Muscle layer of duodenum (tissue), 2 donors: ENCODE results near the gene SIDT2.

ENCODE experiments used
- H3K27ac ChIP-seq: one replicate; pipeline ENCODE4 v1.7.0; 2013; ENCODE audit warnings: mild to moderate bottlenecking, low read length
- H3K27me3 ChIP-seq: one replicate; pipeline ENCODE4 v1.7.0; 2013; ENCODE audit warnings: low read depth, mild to moderate bottlenecking, control low read depth, low read length
- H3K36me3 ChIP-seq, 2 donors: one replicate each; pipeline ENCODE4 v1.7.0; 2013; ENCODE audit warnings: low read length in 2 of 2, control low read depth in 1 of 2, mild to moderate bottlenecking in 1 of 2; ENCODE audit not compliant: insufficient read depth in 2 of 2, control insufficient read depth in 1 of 2
- H3K4me1 ChIP-seq, 2 donors: one replicate each; pipeline ENCODE4 v1.7.0; 2013; ENCODE audit warnings: low read length in 2 of 2, mild to moderate bottlenecking in 2 of 2, control low read depth in 1 of 2, moderate library complexity in 1 of 2; ENCODE audit not compliant: insufficient read depth in 2 of 2, control insufficient read depth in 1 of 2
- H3K4me3 ChIP-seq, 2 donors: one replicate each; pipeline ENCODE4 v1.7.0; 2013; ENCODE audit warnings: low read length in 2 of 2, low read depth in 1 of 2, mild to moderate bottlenecking in 1 of 2
- H3K9me3 ChIP-seq, 2 donors: one replicate each; pipeline ENCODE4 v1.7.0; 2013; ENCODE audit warnings: low read length in 2 of 2, control low read depth in 1 of 2, mild to moderate bottlenecking in 1 of 2; ENCODE audit not compliant: control insufficient read depth in 1 of 2
- donor health status: healthy.

SIDT2 gene

DNA sequence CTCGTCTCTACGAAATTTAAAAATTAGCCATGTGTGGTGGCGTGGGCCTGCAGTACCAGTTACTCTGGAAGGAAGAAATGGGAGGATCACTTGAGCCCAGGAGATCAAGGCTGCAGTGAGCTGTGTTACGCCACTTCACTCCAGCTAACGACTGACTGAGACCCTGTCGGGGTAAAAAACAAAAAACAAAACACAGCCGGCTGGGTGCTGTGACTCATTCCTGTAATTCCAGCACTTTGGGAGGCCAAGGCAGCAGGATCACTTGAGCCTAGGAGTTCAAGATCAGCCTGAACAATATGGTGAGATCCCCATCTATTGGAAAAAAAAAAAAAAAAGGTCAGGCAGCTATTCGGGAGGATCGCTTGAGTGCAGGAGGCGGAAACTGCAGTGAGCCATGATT, 32.0 kb upstream of the SIDT2 start:
- Histone ChIP-seq H3K4me1 (peaks cover 6 to 26% of the 10 kb centered on the region in 2 donors), H3K4me3 (no peak overlapping the region), H3K9me3 (no peaks in the 10 kb centered on the region), H3K36me3 (peaks cover 0 to 11% of the 10 kb centered on the region in 2 donors), H3K27me3 (no peaks in the 10 kb centered on the region), H3K27ac (no peak overlapping the region)

DNA sequence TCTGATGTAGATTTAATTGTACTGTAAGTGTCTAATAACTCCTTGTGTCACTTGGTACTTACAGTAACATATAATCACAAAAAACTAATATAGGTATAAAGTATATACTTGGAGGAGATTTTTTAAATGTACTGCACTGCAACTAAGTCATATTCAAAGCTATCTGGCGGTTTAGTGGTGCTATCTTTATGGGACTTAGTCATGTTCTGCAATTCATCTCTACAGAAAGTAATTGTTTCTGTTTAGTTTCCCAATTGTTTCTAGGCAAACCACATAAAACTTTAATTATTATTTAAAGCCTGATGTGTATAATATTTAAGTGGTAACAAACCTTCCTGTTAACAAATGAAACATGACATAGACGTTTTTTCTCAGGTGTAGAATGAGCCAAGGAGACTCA, 26.5 kb upstream of the SIDT2 start:
- H3K4me1 ChIP-seq = peaks cover 0 to 16% of the 10 kb centered on the region in 2 donors
- H3K27ac ChIP-seq = no peak overlapping the region
- H3K4me3 ChIP-seq = no peak overlapping the region
- peaks cover 0 to 7% of the 10 kb centered on the region in 2 donors for H3K36me3 ChIP-seq
- no peaks in the 10 kb centered on the region for H3K9me3 ChIP-seq
- H3K27me3 ChIP-seq = no peaks in the 10 kb centered on the region

DNA sequence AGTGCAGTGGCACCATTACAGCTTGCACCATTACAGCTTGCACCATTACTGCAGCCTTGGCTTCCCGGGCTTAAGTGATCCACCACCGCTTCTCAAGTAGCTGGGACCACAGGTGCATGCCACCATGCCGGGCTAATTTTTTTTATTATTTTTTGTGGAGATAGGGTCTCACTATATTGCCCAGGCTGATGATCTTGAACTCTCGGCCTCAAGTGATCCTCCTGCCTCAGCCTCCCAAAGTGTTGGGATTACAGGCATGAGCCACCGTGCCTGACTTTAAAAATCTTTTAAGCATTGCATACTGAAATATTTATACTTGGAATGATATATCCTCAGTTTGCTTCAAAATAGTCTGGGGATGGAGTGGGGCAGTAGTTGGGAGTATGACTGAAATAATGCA, 24.1 kb upstream of the SIDT2 start:
- H3K4me3 ChIP-seq = no peak overlapping the region
- peaks cover 0 to 7% of the 10 kb centered on the region in 2 donors for H3K36me3 ChIP-seq
- H3K9me3 ChIP-seq = no peaks in the 10 kb centered on the region
- H3K27ac ChIP-seq = no peak overlapping the region
- H3K4me1 ChIP-seq = peaks cover 0 to 8% of the 10 kb centered on the region in 2 donors
- no peaks in the 10 kb centered on the region for H3K27me3 ChIP-seq

DNA sequence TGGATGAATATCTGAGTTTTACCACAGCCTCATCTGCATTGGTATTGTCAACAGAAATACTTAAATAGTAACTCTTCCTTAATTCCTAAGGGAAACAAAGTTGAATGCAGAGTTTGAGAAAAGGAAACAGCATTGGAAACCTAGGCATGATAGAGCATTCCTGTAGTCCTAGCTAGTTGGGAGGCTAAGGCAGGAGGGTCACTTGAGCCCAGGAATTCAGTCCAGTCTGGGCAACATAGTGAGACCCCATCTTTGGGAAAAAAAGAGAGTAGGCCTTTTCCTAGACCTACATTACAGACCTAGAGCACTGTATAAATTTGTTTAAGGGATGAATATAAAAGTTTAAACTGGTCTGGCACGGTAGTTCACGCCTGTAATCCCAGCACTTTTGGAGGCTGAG, 21.0 kb upstream of the SIDT2 start:
- no peaks in the 10 kb centered on the region for H3K9me3 ChIP-seq
- no peaks in the 10 kb centered on the region for H3K4me1 ChIP-seq
- no peak overlapping the region for H3K27ac ChIP-seq
- no peak overlapping the region for H3K4me3 ChIP-seq
- H3K27me3 ChIP-seq = no peaks in the 10 kb centered on the region
- H3K36me3 ChIP-seq = peaks cover 8 to 22% of the 10 kb centered on the region in 2 donors

DNA sequence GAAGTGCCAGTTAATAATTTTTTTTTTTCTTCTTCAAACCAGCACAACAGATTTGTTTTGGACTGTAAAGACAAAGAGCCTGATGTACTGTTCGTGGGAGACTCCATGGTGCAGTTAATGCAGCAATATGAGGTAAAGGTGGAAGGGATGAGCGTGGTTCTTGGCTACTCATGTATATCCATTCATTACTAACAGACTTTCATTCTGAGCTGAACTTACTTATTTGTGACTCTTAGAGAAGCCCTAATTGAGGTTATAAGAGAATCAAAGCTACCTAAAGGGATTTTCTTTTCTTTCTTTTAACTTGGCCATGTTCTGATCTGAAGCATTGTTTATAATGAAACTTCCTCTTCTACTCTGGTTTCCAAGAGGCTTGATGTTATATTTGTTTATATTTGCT, 18.7 kb upstream of the SIDT2 start:
- Histone ChIP-seq H3K27ac (no peak overlapping the region), H3K4me3 (no peak overlapping the region)

DNA sequence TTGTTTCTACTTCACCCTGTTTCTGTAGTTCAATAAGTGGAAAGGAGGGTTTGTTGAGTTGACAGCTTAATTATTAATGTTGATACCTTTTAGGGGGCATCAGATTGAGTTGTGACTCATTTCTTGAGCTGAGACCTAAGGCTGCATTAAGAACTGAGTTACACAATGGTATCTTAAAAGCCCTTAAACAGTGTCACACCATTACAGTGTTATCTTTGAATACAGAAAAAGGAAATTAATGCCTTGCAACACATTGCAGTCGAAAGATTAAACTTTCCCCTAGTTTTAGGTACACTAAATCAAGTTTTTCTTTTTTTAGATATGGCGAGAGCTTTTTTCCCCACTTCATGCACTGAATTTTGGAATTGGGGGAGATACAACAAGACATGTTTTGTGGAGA, 17.7 kb upstream of the SIDT2 start:
- no peaks in the 10 kb centered on the region for H3K9me3 ChIP-seq
- H3K27ac ChIP-seq = no peak overlapping the region
- no peak overlapping the region for H3K4me3 ChIP-seq
- H3K36me3 ChIP-seq = peaks cover 36 to 40% of the 10 kb centered on the region in 2 donors
- no peaks in the 10 kb centered on the region for H3K27me3 ChIP-seq
- no peaks in the 10 kb centered on the region for H3K4me1 ChIP-seq

More for the DNA sequence above, 18.7 kb upstream of the SIDT2 start:
- H3K27me3 ChIP-seq = no peaks in the 10 kb centered on the region
- no peaks in the 10 kb centered on the region for H3K4me1 ChIP-seq
- peaks cover 29 to 36% of the 10 kb centered on the region in 2 donors for H3K36me3 ChIP-seq
- no peaks in the 10 kb centered on the region for H3K9me3 ChIP-seq

DNA sequence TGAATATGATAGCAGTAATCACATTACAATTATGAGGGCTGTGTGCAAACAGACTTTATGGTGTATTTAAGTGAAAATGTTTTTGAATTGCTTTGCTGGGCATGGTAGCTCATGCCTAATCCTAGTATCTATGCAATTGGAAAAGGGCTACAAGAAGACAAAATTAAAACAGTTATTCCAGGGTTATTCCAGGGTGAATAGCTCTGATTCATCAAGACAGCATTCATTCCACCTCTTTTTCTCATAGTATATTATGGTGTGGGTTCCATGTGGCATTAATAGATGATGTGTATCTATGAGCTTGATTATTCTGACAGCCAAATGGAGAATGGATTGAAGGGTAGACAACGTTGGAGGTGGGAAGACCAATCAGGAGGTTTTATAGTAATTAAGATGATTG, 12.1 kb upstream of the SIDT2 start:
- Histone ChIP-seq H3K27me3 (no peaks in the 10 kb centered on the region), H3K9me3 (no peaks in the 10 kb centered on the region), H3K27ac (no peak overlapping the region), H3K36me3 (peaks cover 54 to 61% of the 10 kb centered on the region in 2 donors), H3K4me1 (no peaks in the 10 kb centered on the region), H3K4me3 (no peak overlapping the region)

DNA sequence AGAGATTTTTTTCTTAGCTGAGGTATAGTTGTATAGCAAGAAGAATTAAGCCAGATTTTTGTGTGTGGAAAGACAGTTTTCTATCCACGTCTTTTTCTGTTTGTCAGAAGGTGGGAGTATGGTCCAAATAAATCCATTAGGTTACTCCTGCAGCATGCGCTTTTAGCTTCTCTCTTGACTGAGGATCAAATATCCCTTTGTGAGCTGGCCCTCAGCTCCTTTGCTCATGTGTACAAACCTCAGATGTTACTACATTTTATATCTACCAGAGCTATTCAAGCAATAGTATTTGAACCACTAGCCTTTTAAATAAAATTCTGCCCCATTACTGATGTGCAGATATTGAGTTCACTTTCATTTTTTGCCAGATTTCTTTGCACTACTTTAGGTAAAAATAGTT, 8.8 kb upstream of the SIDT2 start:
- Histone ChIP-seq H3K27me3 (no peaks in the 10 kb centered on the region), H3K4me3 (no peak overlapping the region), H3K4me1 (peaks cover 0 to 5% of the 10 kb centered on the region in 2 donors), H3K36me3 (peaks cover 31 to 37% of the 10 kb centered on the region in 2 donors), H3K9me3 (no peaks in the 10 kb centered on the region), H3K27ac (no peak overlapping the region)

DNA sequence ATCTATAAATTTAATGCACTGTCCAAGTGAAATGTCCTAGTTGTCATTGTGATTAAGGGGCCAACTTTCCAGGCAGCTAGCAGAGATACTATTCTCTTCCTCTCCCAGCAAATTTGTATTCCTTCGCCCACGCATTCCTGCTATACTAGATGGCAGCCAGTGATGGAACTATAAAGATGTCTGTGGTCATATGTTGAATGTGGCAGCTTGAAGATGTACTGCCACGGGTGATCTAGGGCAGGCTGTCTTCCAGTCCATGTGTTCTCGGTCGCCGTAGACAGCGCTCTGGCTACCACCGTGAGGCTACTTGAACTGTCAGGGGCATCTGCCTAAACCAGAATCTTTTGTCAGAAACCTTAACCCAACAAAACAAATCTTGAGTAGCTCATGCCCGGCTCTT, 8.3 kb upstream of the SIDT2 start:
- Histone ChIP-seq H3K27me3 (no peaks in the 10 kb centered on the region), H3K9me3 (no peaks in the 10 kb centered on the region), H3K4me1 (peaks cover 0 to 5% of the 10 kb centered on the region in 2 donors), H3K27ac (no peak overlapping the region), H3K36me3 (peaks cover 31 to 34% of the 10 kb centered on the region in 2 donors), H3K4me3 (no peak overlapping the region)

DNA sequence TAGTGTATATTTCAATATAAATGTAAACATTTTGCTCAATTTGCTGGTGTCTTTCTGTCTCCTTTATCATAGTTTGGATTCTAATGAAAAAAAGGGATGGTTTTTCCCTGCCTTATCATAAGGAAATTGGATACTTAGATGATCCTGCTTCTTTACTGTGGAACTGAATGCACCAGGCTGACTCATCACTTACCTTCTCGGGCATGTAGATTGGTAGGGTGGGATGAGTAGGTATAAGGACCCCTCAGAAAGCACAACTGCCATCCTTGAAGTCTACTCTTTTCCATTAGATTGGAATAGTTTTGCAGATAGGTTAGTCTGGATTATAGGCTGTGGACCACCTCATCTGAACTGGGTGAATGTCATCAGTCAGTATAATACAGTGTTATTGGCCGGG, 7.5 kb upstream of the SIDT2 start:
- H3K4me1 ChIP-seq = peaks cover 0 to 5% of the 10 kb centered on the region in 2 donors
- no peak overlapping the region for H3K27ac ChIP-seq
- peaks cover 27 to 29% of the 10 kb centered on the region in 2 donors for H3K36me3 ChIP-seq
- no peaks in the 10 kb centered on the region for H3K9me3 ChIP-seq
- H3K4me3 ChIP-seq = no peak overlapping the region
- H3K27me3 ChIP-seq = no peaks in the 10 kb centered on the region

DNA sequence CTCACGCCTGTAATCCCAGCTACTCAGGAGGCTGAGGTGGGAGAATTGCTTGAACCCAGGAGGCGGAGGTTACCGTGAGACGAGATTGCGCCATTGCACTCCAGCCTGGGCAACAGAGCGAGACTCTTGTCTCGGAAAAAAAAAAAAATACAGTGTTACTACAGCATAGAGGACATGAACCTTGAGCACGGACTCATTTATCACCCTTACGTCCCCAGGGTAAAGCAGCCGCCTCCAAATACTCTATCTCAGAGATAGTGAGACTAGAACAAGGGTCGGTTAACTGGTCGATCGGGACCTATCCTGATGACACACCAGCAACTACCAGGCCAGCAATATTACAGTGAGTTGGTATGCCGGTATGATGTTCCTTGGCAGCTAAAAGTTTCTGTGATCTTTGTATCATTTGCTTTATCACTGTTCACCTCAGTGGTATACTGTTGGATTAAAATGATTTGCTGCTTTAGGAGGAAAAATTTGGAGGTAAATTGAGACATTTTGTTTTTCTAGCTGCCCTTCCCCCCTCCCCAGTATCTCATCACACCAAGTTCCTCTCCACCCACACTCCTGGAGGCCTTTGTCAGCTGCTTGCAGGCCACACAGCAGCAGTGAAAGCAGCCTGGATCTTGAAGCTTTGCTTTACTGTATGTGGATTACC, 7.0 kb upstream of the SIDT2 start:
- Histone ChIP-seq H3K36me3 (peaks cover 22 to 23% of the 10 kb centered on the region in 2 donors), H3K4me1 (peaks cover 0 to 5% of the 10 kb centered on the region in 2 donors), H3K27me3 (no peaks in the 10 kb centered on the region), H3K9me3 (no peaks in the 10 kb centered on the region), H3K4me3 (no peak overlapping the region), H3K27ac (no peak overlapping the region)
